GM19463 (cell line): Measurements from ENCODE around the gene CHST13.

Experiments used
- ATAC-seq: cut with Tn5 transposase; IDR thresholded peaks from one replicate; pipeline ENCODE4 v1.9.1; 2021; ENCODE audit warnings: mild to moderate bottlenecking, moderate library complexity; ENCODE audit not compliant: unreplicated experiment

The CHST13 gene

GRCh38 chr3:126552688-126553283 is 28.8 kb downstream of the CHST13 start:
- no peak for ATAC-seq

- ATAC-seq = no peak
Measured at GRCh38 chr3:126553284-126554084, 29.5 kb downstream of the CHST13 start.

DNA sequence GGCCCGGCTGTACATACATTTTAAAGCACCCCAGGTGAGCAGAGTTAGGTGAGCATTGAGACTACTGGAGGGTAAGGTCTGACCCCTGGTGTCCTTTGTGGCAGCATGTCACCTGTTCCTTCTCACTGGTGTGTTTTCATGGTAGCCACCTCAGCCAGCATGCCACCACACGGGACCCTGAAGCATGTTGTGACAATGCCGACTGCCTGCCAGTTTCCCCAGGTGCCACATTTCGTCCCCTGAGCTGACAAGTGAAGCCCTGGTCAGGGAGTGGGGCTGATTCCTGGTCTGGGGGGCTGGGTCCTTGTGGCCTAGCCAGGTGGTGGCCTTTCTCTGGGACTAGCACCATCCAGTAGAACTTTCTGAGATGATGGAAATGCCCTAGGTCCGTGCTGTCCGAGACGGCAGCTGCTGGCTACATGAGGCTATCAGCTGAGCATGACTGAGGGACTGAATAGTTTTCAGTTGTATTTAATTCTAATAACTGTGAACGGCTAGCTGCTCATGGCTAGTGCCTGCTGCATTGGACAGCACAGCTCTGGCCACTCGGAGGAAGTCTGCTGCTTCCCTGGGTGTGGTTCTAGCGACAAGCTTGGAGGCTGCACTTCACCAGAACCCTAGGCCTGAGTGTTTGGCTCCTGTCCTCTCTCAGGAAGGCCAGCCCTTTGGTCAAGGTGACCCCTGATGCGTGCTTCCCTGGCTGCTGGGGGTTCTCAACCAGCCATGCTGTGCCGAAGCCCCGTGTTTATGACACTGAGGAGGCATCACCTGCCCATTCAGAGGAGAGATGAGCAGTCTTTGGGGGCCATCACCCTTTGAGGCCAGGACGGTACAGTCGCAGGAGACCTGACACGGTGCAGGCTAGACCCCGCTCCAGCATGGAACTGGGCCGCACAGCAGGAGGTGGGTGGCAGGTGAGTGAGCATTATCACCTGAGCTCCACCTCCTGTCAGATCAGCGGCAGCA is 30.9 kb downstream of the CHST13 start:
- ATAC-seq = no peak

DNA sequence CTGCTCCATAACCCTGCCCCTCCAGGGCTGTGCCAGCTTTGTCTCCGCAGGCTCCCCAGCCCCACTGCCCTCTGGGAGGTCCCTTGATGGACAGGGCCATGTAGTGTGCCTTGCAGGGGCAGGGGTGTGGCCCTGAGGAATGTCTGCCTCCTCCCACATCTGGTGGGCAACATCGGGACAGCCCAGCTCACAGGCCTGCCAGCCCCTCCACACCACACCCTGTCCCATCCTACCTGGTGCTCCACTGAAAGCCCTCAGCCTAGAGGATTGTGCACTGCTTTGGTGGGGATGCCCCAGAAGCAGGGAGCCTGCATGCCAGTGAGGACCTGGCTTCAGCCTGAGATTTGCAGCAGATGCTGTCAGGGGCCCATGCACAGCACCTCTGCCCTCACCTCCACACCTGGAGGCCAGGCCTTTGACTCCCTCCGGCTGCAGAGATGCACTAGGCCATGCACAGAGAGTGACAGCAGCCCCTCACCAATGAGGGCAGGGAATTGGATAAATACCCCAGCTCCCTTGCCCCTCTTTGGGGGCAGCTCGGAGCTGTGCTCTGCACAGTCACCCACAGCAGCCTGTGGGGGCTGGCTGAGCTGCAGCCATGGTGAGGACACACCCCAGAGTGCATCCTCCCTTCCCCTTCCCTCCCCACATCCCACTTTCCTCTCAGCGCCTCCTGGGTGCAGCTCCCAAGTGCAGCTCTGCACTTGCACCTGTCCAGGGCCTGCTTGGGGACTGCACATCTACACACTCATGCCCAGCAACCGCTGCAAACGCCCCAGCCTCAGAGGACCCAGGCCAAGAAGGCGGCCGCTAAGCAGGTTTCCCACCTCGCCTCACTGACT is 32.1 kb downstream of the CHST13 start:
- ATAC-seq = no peak

GRCh38 chr3:126556637-126557414 is 32.9 kb downstream of the CHST13 start:
- ATAC-seq = no peak

DNA sequence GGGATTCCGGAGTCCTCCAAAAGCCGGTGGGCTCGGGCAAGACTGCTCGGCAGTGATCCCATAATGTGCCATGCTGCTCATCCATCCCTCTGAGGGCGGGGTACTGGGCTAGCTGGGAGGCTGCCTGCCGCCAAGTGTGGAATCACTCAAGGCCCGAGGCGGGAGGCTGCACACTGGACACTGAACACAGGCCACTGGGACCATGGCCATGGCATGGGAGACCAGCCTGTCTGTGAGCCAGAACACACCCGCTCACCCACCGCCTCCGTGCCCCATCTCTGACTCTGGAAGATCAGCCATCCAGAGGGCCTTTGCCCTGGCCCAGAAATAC is 33.4 kb downstream of the CHST13 start:
- no peak for ATAC-seq

DNA sequence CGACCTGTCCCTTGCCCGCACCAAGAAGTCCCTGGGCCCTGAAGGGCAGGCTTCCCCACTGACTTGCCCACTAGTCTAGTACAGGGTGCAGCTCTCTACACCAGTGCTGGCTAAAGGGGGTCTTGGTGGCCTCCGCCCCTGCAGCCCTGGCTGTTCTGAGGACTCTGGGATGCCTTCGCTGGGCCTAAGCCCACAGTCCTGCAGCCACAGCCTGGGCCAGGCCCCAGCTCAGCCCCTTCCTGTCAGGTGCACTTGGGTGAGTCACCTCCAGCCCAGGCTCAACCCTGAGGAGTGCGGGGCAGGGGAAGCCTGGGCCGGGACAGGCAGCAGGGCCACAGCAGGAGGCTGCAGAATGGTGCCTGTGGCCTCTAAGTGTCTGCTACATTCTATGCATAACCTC is 33.8 kb downstream of the CHST13 start:
- no peak for ATAC-seq

GRCh38 chr3:126558336-126559071 is 34.5 kb downstream of the CHST13 start, which contains the start of gene C3orf22:
Gene C3orf22, minus strand, starts transcription at chr3:126558932. Its CDS starts 5,542 bp downstream, at chr3:126553390.
- no peak for ATAC-seq

DNA sequence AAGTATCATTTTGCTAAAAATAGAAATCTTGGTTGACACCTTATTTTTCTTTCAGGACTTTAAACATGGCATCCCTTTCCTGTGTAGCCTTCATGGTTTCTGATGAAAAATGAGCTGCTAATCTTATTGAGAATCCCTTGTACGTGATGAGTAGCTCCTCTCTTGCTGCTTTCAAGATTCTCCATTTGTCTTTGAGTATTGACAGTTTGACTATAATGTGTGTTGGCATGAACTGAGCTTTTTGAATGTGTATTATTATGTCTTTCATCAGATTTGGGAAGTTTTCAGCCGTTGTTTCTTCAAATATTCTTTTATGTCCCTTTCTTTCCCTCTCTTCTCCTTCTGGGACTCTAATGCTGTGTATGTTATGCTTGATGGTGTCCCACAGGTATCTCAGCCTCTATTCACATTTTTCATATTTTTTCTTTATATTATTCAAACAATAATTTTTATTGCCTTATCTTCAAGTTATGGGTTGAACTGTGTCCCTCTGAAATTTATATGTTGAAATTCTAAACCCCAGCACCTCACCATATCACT is 38.9 kb downstream of the CHST13 start:
- ATAC-seq = no peak

- no peak for ATAC-seq
Measured at GRCh38 chr3:126567696-126568438, 43.9 kb downstream of the CHST13 start.

GRCh38 chr3:126568776-126569342 is 44.9 kb downstream of the CHST13 start:
- ATAC-seq = no peak

- ATAC-seq = no peak
Measured at GRCh38 chr3:126569390-126569975, 45.5 kb downstream of the CHST13 start.

DNA sequence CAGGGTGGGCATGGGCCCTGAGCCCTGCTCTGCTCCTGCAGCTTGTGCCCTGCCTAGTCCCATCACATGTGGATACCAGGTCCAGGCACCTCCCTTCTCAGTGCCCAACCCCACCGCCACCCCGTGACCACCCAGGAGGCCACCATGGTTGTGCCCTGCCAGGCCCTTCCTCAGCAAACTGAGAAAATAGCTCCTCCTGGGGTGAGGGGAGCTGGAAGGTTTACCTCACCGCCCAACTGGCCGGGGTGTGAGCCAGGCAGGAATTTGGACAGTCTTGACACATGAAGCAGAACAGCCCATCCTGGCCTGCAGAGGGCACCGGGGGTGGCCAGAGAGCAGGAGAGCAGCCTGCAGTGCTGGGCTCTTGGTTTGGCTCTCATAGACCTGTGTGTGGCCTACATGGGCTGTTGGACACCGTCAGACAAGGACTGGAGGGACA is 46.2 kb downstream of the CHST13 start:
- ATAC-seq = no peak

DNA sequence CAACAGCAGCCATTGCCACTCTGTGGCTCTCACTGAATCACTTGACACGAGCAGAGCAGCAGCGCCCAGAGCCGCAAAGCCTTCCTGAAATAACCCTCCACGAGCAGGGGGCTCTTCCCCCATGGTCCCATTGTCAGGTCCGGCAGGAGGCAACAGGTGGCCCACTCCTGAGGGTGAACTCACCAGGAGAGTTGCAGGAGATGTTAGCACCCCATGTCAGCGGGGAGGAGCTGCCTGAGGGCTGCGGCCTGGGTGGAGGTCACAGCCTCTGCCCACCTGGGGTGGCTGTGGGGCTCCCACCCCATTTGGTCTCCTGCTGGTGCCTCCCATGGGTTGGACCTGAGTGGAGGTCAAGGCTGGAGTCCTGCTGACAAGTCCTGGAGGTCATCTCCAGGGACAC is 47.1 kb downstream of the CHST13 start:
- no peak for ATAC-seq

DNA sequence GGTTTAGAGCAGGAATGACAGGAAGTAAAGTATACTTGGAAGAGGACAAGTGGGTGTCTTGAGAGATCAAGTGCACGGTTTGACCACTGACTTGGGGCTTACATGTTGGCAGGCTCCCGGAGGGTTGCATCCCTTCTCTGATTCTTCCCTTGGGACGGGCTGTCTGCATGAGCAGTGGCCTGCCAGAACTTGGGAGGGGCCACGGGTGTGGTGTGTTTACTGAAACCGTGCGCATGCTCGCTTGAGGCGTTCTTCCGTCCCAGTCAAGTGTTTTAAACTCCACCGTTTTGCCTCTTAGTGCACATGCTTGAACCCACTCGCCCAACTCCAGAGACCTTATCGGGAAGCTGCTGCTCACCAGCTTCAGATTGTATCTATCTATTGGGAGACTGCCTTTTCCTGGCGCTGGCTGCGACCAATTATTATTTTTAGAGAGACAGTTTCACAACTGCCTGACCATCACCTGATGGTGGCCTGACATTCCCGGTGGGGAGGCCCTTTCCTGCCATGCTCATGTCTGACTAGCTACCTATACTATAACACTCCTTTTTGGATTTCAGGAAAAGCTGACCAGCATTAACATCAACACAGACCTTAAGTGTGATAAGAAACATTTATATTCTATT is 49.6 kb downstream of the CHST13 start:
- no peak for ATAC-seq

DNA sequence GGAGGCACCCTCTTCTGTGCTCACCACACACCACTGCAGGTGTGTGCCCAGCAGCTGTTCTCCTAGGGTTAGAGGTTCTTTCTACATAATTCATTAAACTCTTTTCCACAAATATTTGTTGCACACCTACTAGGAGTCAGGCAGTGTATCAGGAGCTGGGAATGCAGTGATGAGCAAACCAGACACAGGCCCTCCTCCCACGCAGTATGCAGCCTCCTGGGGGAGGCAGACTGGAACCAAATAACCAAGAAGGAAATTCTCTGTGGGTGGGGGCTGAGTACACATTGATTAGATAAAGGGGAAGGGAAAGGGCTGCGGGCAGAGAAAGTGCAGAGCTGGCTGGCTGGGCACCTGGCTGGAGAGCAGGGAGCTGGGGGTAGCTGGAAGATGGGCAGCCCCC is 53.3 kb downstream of the CHST13 start:
- no peak for ATAC-seq

DNA sequence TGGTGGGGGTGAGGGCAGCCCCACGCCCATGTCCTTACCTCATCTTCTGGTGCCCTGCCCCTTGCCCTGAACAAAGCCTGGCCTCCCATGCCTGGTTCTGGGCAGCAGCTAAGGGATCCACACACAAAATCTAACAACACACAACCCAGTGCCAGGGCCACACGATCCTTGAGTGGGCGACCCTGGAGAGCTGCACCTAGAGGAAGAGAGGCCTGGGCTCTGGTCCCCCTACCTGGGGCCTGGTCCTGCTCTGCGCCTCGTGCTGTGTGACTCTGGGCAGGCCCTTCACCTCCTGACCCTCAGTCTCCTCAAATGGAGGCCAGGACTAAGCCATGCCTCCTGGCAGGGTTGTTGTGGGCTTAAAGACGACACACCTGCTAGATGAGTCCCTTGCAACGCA is 54.7 kb downstream of the CHST13 start:
- no peak for ATAC-seq
